K562 (cell line): Measurements from ENCODE around the gene SLC16A1. TPM values are rescaled to one million over a fixed set of nuclear protein-coding genes. Genes with fewer than 3 reads are reported as not detected.
A peak's percentile ranks its signal among the peaks of the same experiment; 100 is the strongest.

ENCODE experiments used
- EP300 ChIP-seq: IDR thresholded peaks from 2 replicates; pipeline ENCODE4 v1.6.1; 2012; ENCODE audit warnings: low read length, improper control_type of control experiment
- FOXJ3 ChIP-seq: sonication (generic); formaldehyde crosslinking; IDR thresholded peaks from 2 replicates; pipeline ENCODE4 v1.4.0; 2020; ENCODE audit warnings: mild to moderate bottlenecking, missing genetic modification reagents
- GATAD2B ChIP-seq: fragments of 450-650 bp; IDR thresholded peaks from 2 replicates; pipeline ENCODE4 v1.6.1; 2017; ENCODE audit warnings: mild to moderate bottlenecking, borderline replicate concordance
- NCOA4 ChIP-seq: fragments of 450-650 bp; IDR thresholded peaks from 2 replicates; pipeline ENCODE4 v1.6.1; 2018; ENCODE audit warnings: mild to moderate bottlenecking; ENCODE audit not compliant: partially characterized antibody
- NCOA6 ChIP-seq: fragments of 450-650 bp; IDR thresholded peaks from 2 replicates; pipeline ENCODE4 v1.6.1; 2017; ENCODE audit warnings: mild to moderate bottlenecking
- RAD21 ChIP-seq, 2 experiments: fragments of 250-450 bp in 1 of 2; fragments of 450-650 bp in 1 of 2; sonication (Bioruptor Pico) in 1 of 2; formaldehyde crosslinking in 1 of 2; IDR thresholded peaks in 1 of 2; conservative IDR thresholded peaks in 1 of 2; 2 replicates each; pipeline versions ENCODE4 v1.4.0 to v1.8.0; 2020 to 2022; ENCODE audit warnings: mild to moderate bottlenecking in 2 of 2, moderate library complexity in 1 of 2
- RB1 ChIP-seq: fragments of 450-650 bp; IDR thresholded peaks from 2 replicates; pipeline ENCODE4 v1.6.1; 2017; ENCODE audit warnings: low read depth, mild to moderate bottlenecking
- TAF1 ChIP-seq: IDR thresholded peaks from 2 replicates; pipeline ENCODE4 v1.6.1; 2011; ENCODE audit warnings: mild to moderate bottlenecking, low read length, moderate library complexity; ENCODE audit not compliant: insufficient read depth, control insufficient read depth, severe bottlenecking; ENCODE audit errors: extremely low read depth
- TAF7 ChIP-seq: fragments of 450-650 bp; IDR thresholded peaks from 2 replicates; pipeline ENCODE4 v1.6.1; 2016; ENCODE audit warnings: missing genetic modification characterization, missing compliant biosample characterization
- TCF3 ChIP-seq: sonication (generic); formaldehyde crosslinking; IDR thresholded peaks from 2 replicates; pipeline ENCODE4 v1.4.0; 2020; ENCODE audit warnings: mild to moderate bottlenecking, missing genetic modification reagents
- TOE1 ChIP-seq, 2 experiments: fragments of 450-650 bp in 1 of 2; sonication (generic) in 1 of 2; formaldehyde crosslinking in 1 of 2; IDR thresholded peaks; 2 replicates each; pipeline versions ENCODE4 v1.7.1 to v1.8.0; 2016 to 2022; ENCODE audit warnings: borderline replicate concordance in 2 of 2, mild to moderate bottlenecking in 2 of 2, antibody characterized with exemption in 1 of 2, inconsistent platforms in 1 of 2, low read depth in 1 of 2, missing genetic modification reagents in 1 of 2, moderate library complexity in 1 of 2
- YBX1 ChIP-seq: fragments of 450-650 bp; IDR thresholded peaks from 2 replicates; pipeline ENCODE4 v1.7.1; 2016; ENCODE audit warnings: mild to moderate bottlenecking
- ZFP36 ChIP-seq: fragments of 150-350 bp; IDR thresholded peaks from 2 replicates; pipeline ENCODE4 v1.6.1; 2018; ENCODE audit warnings: low read length, low read depth; ENCODE audit not compliant: partially characterized antibody
- ZFX ChIP-seq: sonication (generic); formaldehyde crosslinking; IDR thresholded peaks from 2 replicates; pipeline ENCODE4 v1.8.0; 2022; ENCODE audit warnings: mild to moderate bottlenecking, missing genetic modification reagents, moderate library complexity
- ZNF316 ChIP-seq: fragments of 450-650 bp; IDR thresholded peaks from 2 replicates; pipeline ENCODE4 v1.6.1; 2016
- ZNF445 ChIP-seq: fragments of 250-450 bp; sonication (Bioruptor Pico); IDR thresholded peaks from 2 replicates; pipeline ENCODE4 v1.4.0; 2020; ENCODE audit warnings: low read depth, mild to moderate bottlenecking, moderate library complexity
- polyA plus RNA-seq, 8 experiments: library from polyadenylated mRNA; depleted of rRNA in 4 of 8; stranded (reverse) in 5 of 8; unstranded in 3 of 8; fragments of >200 nt; fragmentation: Nextera tagmentation in 2 of 8; fragmentation: Illumina TruSeq in 1 of 8; extraction: Ambion mirVana in 2 of 8; extraction: Trizol in 1 of 8; gene quantifications; 2 replicates each; pipeline versions ENCODE4 v1.2.1 to v1.2.3, GENCODE V29; 2011 to 2014; ENCODE audit warnings: inconsistent platforms in 1 of 8, missing spikeins in 1 of 8
- total RNA-seq, 7 experiments: library from RNA; depleted of rRNA in 6 of 7; stranded (reverse); fragments of >200 nt in 6 of 7; fragmentation: Illumina TruSeq in 2 of 7; extraction: Trizol in 2 of 7; gene quantifications; 2 replicates each; pipeline versions ENCODE4 v1.2.1 to v1.2.3, GENCODE V29; 2011 to 2021; ENCODE audit warnings: low replicate concordance in 1 of 7
- TF ChIP-seq, protein P1 (sequence below): IDR thresholded peaks from 2 replicates; pipeline ENCODE4 v1.6.1; 2016; ENCODE audit warnings: missing genetic modification characterization, missing compliant biosample characterization
- TF ChIP-seq, protein P2 (sequence below): fragments of 250-450 bp; sonication (Bioruptor Pico); IDR thresholded peaks from 2 replicates; pipeline ENCODE4 v1.8.0; 2021; ENCODE audit warnings: mild to moderate bottlenecking, moderate library complexity
- TF ChIP-seq, protein P3 (sequence below), 3 experiments: fragments of 200-800 bp in 1 of 3; sonication (Bioruptor generic) in 1 of 3; sonication (generic) in 1 of 3; formaldehyde crosslinking in 1 of 3; IDR thresholded peaks; 2 replicates each; pipeline versions ENCODE4 v1.6.1 to v1.8.0; 2016 to 2022; ENCODE audit warnings: mild to moderate bottlenecking in 2 of 3, missing compliant biosample characterization in 2 of 3, missing genetic modification characterization in 2 of 3, missing genetic modification reagents in 1 of 3
- TF ChIP-seq, protein P4 (sequence below): IDR thresholded peaks from 2 replicates; pipeline ENCODE4 v1.6.1; 2012; ENCODE audit warnings: low read depth, low read length, improper control_type of control experiment, borderline replicate concordance

The SLC16A1 gene
- total and polyA plus RNA-seq, 9 of the 15 experiments (the other 6 are each of a cell fraction or from before 2014, with no cell fraction given): 73.1 to 244 (median 117) TPM

DNA sequence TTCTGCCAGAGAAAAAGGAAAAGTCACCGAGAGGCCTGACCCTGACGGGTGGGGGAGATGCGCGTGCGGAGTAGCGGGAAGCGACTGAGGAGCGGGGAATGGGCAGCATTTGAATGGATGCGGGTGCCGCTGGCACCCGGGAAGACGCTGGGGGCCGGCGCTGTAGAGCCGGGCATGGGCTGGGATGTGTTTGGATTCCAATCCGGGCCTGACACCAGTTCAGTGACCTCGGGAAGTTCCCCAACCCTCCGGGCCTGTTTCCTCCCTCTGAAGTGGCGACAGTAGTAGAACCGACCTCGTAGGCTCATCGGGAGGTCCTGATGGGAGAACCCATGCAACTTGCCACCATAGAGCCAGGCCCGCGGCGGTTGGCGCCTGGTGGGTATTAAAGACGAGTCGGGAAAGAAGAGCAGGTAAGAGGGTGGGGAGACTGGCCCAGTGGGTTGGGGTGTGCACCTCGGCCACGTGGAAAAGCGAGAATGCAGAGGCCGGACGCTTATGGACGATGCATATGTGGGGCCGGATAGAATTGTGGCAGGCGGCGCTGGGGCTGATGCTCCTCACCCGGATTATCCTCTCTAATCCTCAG is 642 bp upstream of the SLC16A1 start (continued):
- TF ChIP-seq RAD21 (CRISPR knock-in tag; conservative IDR thresholded peaks at IDR 0.05 in 1 of 2, IDR thresholded peaks at IDR 0.05 in 1 of 2) (no peak), NCOA6 (no peak), ZNF445 (CRISPR knock-in tag) (no peak), TAF1 (no peak), TOE1 (IDR thresholded peaks at IDR 0.05; ENCODE audit: borderline replicate concordance) (no peak), TOE1 (CRISPR knock-in tag; IDR thresholded peaks at IDR 0.05; ENCODE audit: borderline replicate concordance, low read depth) (peak; percentile 14; the same call in 1 of the 2 replicates), NCOA4 (no peak), ZFP36 (peak; percentile 1), ZFX (CRISPR knock-in tag) (peak; percentile 47; the same call in 1 of the 2 replicates), ZNF316 (no peak), TCF3 (CRISPR knock-in tag) (peak; percentile 36), FOXJ3 (CRISPR knock-in tag) (no peak), TAF7 (tag) (0 out of 2 replicates have a peak, but pooled peaks have one; percentile 18), GATAD2B (no peak), YBX1 (no peak), EP300 (no peak), RB1 (no peak)
- TF ChIP-seq, protein P1, sequence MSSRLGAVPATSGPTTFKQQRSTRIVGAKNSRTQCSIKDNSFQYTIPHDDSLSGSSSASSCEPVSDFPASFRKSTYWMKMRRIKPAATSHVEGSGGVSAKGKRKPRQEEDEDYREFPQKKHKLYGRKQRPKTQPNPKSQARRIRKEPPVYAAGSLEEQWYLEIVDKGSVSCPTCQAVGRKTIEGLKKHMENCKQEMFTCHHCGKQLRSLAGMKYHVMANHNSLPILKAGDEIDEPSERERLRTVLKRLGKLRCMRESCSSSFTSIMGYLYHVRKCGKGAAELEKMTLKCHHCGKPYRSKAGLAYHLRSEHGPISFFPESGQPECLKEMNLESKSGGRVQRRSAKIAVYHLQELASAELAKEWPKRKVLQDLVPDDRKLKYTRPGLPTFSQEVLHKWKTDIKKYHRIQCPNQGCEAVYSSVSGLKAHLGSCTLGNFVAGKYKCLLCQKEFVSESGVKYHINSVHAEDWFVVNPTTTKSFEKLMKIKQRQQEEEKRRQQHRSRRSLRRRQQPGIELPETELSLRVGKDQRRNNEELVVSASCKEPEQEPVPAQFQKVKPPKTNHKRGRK (tag): no peak
- TF ChIP-seq, protein P2, sequence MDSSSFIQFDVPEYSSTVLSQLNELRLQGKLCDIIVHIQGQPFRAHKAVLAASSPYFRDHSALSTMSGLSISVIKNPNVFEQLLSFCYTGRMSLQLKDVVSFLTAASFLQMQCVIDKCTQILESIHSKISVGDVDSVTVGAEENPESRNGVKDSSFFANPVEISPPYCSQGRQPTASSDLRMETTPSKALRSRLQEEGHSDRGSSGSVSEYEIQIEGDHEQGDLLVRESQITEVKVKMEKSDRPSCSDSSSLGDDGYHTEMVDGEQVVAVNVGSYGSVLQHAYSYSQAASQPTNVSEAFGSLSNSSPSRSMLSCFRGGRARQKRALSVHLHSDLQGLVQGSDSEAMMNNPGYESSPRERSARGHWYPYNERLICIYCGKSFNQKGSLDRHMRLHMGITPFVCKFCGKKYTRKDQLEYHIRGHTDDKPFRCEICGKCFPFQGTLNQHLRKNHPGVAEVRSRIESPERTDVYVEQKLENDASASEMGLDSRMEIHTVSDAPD (CRISPR knock-in tag): no peak
- TF ChIP-seq, protein P3, sequence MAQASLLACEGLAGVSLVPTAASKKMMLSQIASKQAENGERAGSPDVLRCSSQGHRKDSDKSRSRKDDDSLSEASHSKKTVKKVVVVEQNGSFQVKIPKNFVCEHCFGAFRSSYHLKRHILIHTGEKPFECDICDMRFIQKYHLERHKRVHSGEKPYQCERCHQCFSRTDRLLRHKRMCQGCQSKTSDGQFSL (CRISPR knock-in tag; IDR thresholded peaks at IDR 0.05): no peak
- TF ChIP-seq, protein P3 (tag; IDR thresholded peaks at IDR 0.05): peak in 1 of 2 experiments; percentile 69; a peak in 2 of 4 replicates
- TF ChIP-seq, protein P4, sequence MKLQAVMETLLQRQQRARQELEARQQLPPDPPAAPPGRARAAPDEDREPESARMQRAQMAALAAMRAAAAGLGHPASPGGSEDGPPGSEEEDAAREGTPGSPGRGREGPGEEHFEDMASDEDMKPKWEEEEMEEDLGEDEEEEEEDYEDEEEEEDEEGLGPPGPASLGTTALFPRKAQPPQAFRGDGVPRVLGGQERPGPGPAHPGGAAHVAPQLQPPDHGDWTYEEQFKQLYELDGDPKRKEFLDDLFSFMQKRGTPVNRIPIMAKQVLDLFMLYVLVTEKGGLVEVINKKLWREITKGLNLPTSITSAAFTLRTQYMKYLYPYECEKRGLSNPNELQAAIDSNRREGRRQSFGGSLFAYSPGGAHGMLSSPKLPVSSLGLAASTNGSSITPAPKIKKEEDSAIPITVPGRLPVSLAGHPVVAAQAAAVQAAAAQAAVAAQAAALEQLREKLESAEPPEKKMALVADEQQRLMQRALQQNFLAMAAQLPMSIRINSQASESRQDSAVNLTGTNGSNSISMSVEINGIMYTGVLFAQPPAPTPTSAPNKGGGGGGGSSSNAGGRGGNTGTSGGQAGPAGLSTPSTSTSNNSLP: no peak
